ENCODE results near the gene CEACAM8. TPM values are rescaled to one million over a fixed set of nuclear protein-coding genes. Genes with fewer than 3 reads are reported as not detected.

CEACAM8 gene
- total RNA-seq, 1 experiment from 2014 or later: not detected

- Histone ChIP-seq H3K27me3 (ENCODE audit: control insufficient read depth, insufficient read depth, low read length) (no peaks in the 10 kb centered on the region), H3K36me3 (ENCODE audit: control insufficient read depth, insufficient read depth, low read length) (no peaks in the 10 kb centered on the region), H3K4me1 (ENCODE audit: control insufficient read depth, insufficient read depth, low read length) (no peaks in the 10 kb centered on the region), H3K4me3 (ENCODE audit: low read depth in 2 of 2, low read length in 2 of 2) (no peak overlapping the region), H3K27ac (ENCODE audit: low read length) (no peak overlapping the region), H3K9me3 (ENCODE audit: control insufficient read depth, insufficient read depth, low read depth, low read length) (no peaks in the 10 kb centered on the region)
- ChIA-PET CTCF (no interaction called here), POLR2A (no interaction called here)
- intact Hi-C loops (cut with micrococcal nuclease; ENCODE audit: unreplicated experiment): no loop called here
- DNase-seq (ENCODE audit: low read depth, low spot score): no peak
- BruUV-seq (replicated peaks): no TSS peak
- no peak for ATAC-seq
- in situ Hi-C loops (cut with HindIII; ENCODE audit: low pct_unique_long_range_greater_than_20kb, low sequenced_read_pairs): no loop called here
- TF ChIP-seq POLR2AphosphoS5 (IDR thresholded peaks at IDR 0.05; ENCODE audit: low read depth, low read length) (no peak), REST (IDR thresholded peaks at IDR 0.05; ENCODE audit: insufficient read depth in 1 of 2, low read depth in 2 of 2, low read length in 1 of 2) (no peak), TCF7L2 (IDR thresholded peaks at IDR 0.05; ENCODE audit: low read depth, low read length) (no peak), SIN3A (IDR thresholded peaks at IDR 0.05; ENCODE audit: borderline replicate concordance, insufficient read depth, low read depth, low read length) (no peak), CTCF (IDR thresholded peaks at IDR 0.05) (no peak)
Observed at GRCh38 chr19:42628411-42629140, 33.9 kb upstream of the CEACAM8 start.

DNA sequence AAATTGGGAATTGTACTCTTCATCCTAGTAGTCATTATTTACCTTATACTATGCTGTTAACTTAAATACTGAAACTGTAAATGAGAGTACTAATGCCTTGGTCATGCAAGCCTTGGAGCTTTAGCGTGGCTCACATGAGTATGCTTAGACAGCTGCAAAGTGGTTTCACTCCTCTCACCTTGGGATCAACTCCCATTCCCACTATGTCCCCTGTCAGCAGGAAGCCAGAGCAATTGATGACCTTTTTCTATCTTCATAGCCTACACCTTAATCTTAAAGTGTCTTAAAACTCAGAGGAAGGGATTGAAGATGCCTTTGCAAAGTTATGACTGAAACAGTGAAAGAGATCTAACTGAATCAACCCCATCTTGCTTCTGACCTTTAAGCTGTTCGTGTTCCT lies 33.2 kb upstream of the CEACAM8 start:
- no peaks in the 10 kb centered on the region for H3K27me3 ChIP-seq (ENCODE audit: control insufficient read depth, insufficient read depth, low read length)
- H3K4me3 ChIP-seq (ENCODE audit: low read depth in 2 of 2, low read length in 2 of 2): no peak overlapping the region
- ATAC-seq: no peak
- in situ Hi-C loops (cut with HindIII; ENCODE audit: low pct_unique_long_range_greater_than_20kb, low sequenced_read_pairs) (no loop called here), intact Hi-C loops (cut with micrococcal nuclease; ENCODE audit: unreplicated experiment) (no loop called here)
- TF ChIP-seq POLR2AphosphoS5 (IDR thresholded peaks at IDR 0.05; ENCODE audit: low read depth, low read length) (no peak), REST (IDR thresholded peaks at IDR 0.05; ENCODE audit: insufficient read depth in 1 of 2, low read depth in 2 of 2, low read length in 1 of 2) (no peak), CTCF (IDR thresholded peaks at IDR 0.05) (no peak), TCF7L2 (IDR thresholded peaks at IDR 0.05; ENCODE audit: low read depth, low read length) (no peak), SIN3A (IDR thresholded peaks at IDR 0.05; ENCODE audit: borderline replicate concordance, insufficient read depth, low read depth, low read length) (no peak)
- no peaks in the 10 kb centered on the region for H3K4me1 ChIP-seq (ENCODE audit: control insufficient read depth, insufficient read depth, low read length)
- CTCF ChIA-PET: no interaction called here
- no peaks in the 10 kb centered on the region for H3K36me3 ChIP-seq (ENCODE audit: control insufficient read depth, insufficient read depth, low read length)
- no peaks in the 10 kb centered on the region for H3K9me3 ChIP-seq (ENCODE audit: control insufficient read depth, insufficient read depth, low read depth, low read length)
- no peak for DNase-seq (ENCODE audit: low read depth, low spot score)
- H3K27ac ChIP-seq (ENCODE audit: low read length): no peak overlapping the region
- POLR2A ChIA-PET: no interaction called here
- no TSS peak for BruUV-seq (replicated peaks)

All from Panc1 (cell line).